HUES64 (cell line): ENCODE results near the gene RAD1.
"Not testable (repeated sequence)": the region's sequence is repeated elsewhere in the genome, so short reads cannot be mapped to it uniquely, and the experiment has no call there.

Source experiments
- H3K27ac ChIP-seq: 2 replicates; pipeline ENCODE4 v1.7.0; 2013; ENCODE audit warnings: low read depth, low read length, inconsistent platforms
- H3K27me3 ChIP-seq: 2 replicates; pipeline ENCODE4 v1.6.1; 2013; ENCODE audit warnings: mild to moderate bottlenecking, low read length; ENCODE audit not compliant: insufficient read depth
- H3K36me3 ChIP-seq: 2 replicates; pipeline ENCODE4 v1.6.1; 2013; ENCODE audit warnings: mild to moderate bottlenecking, low read length; ENCODE audit not compliant: insufficient read depth
- H3K4me1 ChIP-seq: 2 replicates; pipeline ENCODE4 v1.6.1; 2013; ENCODE audit warnings: mild to moderate bottlenecking, low read length, moderate library complexity; ENCODE audit not compliant: insufficient read depth
- H3K4me3 ChIP-seq: 2 replicates; pipeline ENCODE4 v1.5.1; 2013; ENCODE audit warnings: mild to moderate bottlenecking, low read length, moderate library complexity
- H3K9ac ChIP-seq: 2 replicates; pipeline ENCODE4 v1.6.1; 2013; ENCODE audit warnings: mild to moderate bottlenecking, low read depth, low read length
- H3K9me3 ChIP-seq: 2 replicates; pipeline ENCODE4 v1.6.1; 2013; ENCODE audit warnings: low read depth, low read length; ENCODE audit not compliant: insufficient read depth
- WGBS: fragments of 150-250, 120-280 bp; methylation state at CpG from one replicate; pipeline ENCODE4 v1.1.7; 2013; ENCODE audit warnings: missing lambda C conversion rate; 5-methylcytosine and 5-hydroxymethylcytosine counted together

RAD1 gene

GRCh38 chr5:34929720-34930461, 14.6 kb upstream of the RAD1 start:
- under 1% methylated on average over 70 of the region's 70 CpGs for WGBS
- peak overlapping the region; percentile 86 for H3K4me3 ChIP-seq
- H3K27ac ChIP-seq: peak overlapping the region; percentile 80

GRCh38 chr5:34929134-34929719, 13.9 kb upstream of the RAD1 start, which contains the start of gene DNAJC21:
TSS of gene DNAJC21 (plus strand) at chr5:34929559. CDS start at chr5:34929820, 261 bp downstream.
- H3K27ac ChIP-seq: peak within 1 kb of the TSS; percentile 80
- under 1% methylated on average over 63 of the region's 63 CpGs for WGBS

More at GRCh38 chr5:34929720-34930461, 14.6 kb upstream of the RAD1 start:
- Histone ChIP-seq H3K27me3 (no peaks in the 10 kb centered on the region), H3K9me3 (no peaks in the 10 kb centered on the region), H3K9ac (peak overlapping the region; percentile 84), H3K4me1 (peaks cover 13% of the 10 kb centered on the region), H3K36me3 (peaks cover 44% of the 10 kb centered on the region)

DNA sequence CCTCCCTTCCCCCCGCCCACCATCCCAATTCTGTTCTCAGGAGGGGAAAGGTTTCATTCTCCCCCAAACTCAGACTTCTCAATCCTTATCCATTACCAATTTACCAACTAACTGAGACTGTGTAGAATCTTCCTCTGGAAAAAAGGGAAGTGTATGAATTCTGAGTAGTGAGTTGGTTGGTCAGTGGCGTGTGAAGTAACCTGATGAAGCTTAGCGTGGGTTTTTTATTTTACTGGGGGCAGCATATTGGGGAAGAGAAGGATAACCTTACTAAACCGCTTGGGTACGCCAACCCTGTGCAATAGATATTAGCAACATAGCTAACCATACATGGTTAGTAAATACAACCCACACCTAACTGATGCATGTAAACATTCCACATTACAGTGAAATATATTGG, 13.0 kb upstream of the RAD1 start:
- no peaks in the 10 kb centered on the region for H3K9me3 ChIP-seq
- no peaks in the 10 kb centered on the region for H3K27me3 ChIP-seq
- H3K4me1 ChIP-seq: peaks cover 13% of the 10 kb centered on the region
- WGBS: 84% methylated on average over 4 of the region's 5 CpGs
- H3K27ac ChIP-seq: no peak overlapping the region
- no peak overlapping the region for H3K9ac ChIP-seq
- peaks cover 48% of the 10 kb centered on the region for H3K36me3 ChIP-seq
- no peak overlapping the region for H3K4me3 ChIP-seq

More at GRCh38 chr5:34929134-34929719, 13.9 kb upstream of the RAD1 start, which contains the start of gene DNAJC21:
- H3K9me3 ChIP-seq: no peaks in the 10 kb centered on the region
- peak within 1 kb of the TSS; percentile 84 for H3K9ac ChIP-seq
- peaks cover 13% of the 10 kb centered on the region for H3K4me1 ChIP-seq
- H3K27me3 ChIP-seq: no peaks in the 10 kb centered on the region
- H3K36me3 ChIP-seq: peaks cover 46% of the 10 kb centered on the region
- H3K4me3 ChIP-seq: peak within 1 kb of the TSS; percentile 86

GRCh38 chr5:34927785-34928184, 12.5 kb upstream of the RAD1 start:
- Histone ChIP-seq H3K27me3 (no peaks in the 10 kb centered on the region), H3K36me3 (peaks cover 49% of the 10 kb centered on the region), H3K9ac (no peak overlapping the region), H3K9me3 (no peaks in the 10 kb centered on the region), H3K27ac (no peak overlapping the region), H3K4me1 (peaks cover 13% of the 10 kb centered on the region), H3K4me3 (no peak overlapping the region)
- WGBS: 80% methylated on average over 5 of the region's 5 CpGs

DNA sequence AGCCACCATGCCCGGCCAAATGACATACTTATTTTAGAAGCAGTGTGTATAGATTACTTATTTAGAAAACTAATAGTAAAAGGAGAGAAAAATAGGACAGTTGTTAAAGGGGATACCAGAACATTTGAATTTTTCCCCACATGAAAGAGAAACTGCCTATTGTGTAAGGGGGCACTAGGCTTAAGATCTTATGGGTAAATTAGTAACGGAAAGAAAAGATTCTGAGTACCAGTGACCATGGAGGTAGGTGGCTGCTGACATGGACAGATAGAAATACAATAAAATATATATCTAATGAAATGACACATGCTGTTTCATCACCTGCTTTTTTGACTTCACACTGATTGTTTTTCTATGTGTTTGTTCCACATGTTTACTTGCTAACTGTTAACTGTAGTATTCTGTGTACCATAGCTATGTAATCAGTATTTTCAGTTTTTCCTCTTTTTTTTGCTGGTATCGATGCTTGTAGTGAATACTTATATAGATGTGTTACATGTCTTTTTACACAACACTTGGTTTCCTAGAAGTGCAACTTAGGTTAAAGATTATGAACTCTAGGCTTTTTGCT, 11.1 kb upstream of the RAD1 start:
- Histone ChIP-seq H3K27ac (no peak overlapping the region), H3K4me1 (peaks cover 9% of the 10 kb centered on the region), H3K9me3 (no peaks in the 10 kb centered on the region), H3K9ac (no peak overlapping the region), H3K36me3 (peaks cover 61% of the 10 kb centered on the region), H3K27me3 (no peaks in the 10 kb centered on the region), H3K4me3 (no peak overlapping the region)
- WGBS: 92% methylated on average over 2 of the region's 3 CpGs

GRCh38 chr5:34924462-34924765, 9.1 kb upstream of the RAD1 start:
- H3K9me3 ChIP-seq: no peaks in the 10 kb centered on the region
- no peak overlapping the region for H3K9ac ChIP-seq
- no peak overlapping the region for H3K27ac ChIP-seq
- H3K4me3 ChIP-seq: no peak overlapping the region
- peaks cover 81% of the 10 kb centered on the region for H3K36me3 ChIP-seq
- no peaks in the 10 kb centered on the region for H3K27me3 ChIP-seq
- peaks cover 3% of the 10 kb centered on the region for H3K4me1 ChIP-seq

- no peak overlapping the region for H3K4me3 ChIP-seq
- no peak overlapping the region for H3K9ac ChIP-seq
- no peaks in the 10 kb centered on the region for H3K27me3 ChIP-seq
- H3K36me3 ChIP-seq: peaks cover 86% of the 10 kb centered on the region
- WGBS: 78% methylated on average over 2 of the region's 3 CpGs
- H3K27ac ChIP-seq: no peak overlapping the region
- peaks cover 2% of the 10 kb centered on the region for H3K4me1 ChIP-seq
- no peaks in the 10 kb centered on the region for H3K9me3 ChIP-seq
Measured at GRCh38 chr5:34923694-34924461, 8.6 kb upstream of the RAD1 start.

DNA sequence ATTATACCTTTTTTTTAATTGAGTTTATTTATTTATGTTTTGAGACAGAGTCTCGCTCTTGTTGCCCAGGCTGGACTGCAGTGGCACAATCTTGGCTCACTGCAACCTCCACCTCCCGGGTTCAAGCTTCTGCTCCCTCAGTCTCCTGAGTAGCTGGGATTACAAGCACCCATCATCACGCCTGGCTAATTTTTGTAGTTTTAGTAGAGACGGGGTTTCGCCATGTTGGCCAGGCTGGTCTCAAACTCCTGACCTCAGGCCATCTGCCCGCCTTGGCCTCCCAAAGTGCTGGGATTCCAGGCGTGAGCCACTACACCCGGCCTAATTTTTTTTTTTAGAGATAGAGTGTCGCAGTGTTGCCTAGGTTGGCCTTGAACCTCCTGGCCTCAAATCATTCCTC, 8.0 kb upstream of the RAD1 start:
- not testable (repeated sequence) for H3K27ac ChIP-seq
- H3K36me3 ChIP-seq: peaks cover 93% of the 10 kb centered on the region

DNA sequence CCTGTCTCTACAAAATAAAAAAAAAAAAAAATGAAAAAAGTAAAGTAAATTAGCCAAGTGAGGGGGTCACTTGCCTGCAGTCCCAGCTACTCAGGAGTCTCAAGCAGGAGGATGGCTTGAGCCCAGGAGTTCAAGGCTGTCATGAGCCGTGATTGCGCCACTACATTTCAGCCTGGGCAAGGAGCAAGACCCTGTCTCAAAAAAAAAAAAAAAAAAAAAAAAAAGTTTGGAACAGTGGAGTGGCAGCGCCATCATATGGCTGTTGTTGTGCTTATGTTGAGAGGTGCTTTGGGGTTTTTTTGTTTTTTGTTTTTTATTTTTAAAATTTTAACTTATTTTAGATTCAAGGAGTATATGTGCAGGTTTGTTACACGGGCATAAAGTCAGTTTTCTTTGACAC, 3.8 kb upstream of the RAD1 start:
- H3K36me3 ChIP-seq: peaks cover 63% of the 10 kb centered on the region
- H3K27ac ChIP-seq: no peak overlapping the region
- H3K4me1 ChIP-seq: peaks cover 6% of the 10 kb centered on the region

More for the DNA sequence above, 8.0 kb upstream of the RAD1 start:
- not testable (repeated sequence) for H3K4me1 ChIP-seq, H3K27me3 ChIP-seq, H3K9me3 ChIP-seq, H3K4me3 ChIP-seq, H3K9ac ChIP-seq
- 97% methylated on average over 9 of the region's 9 CpGs for WGBS

GRCh38 chr5:34918025-34918424, 2.7 kb upstream of the RAD1 start:
- 99% methylated on average over 3 of the region's 4 CpGs for WGBS
- Histone ChIP-seq H3K9me3 (no peaks in the 10 kb centered on the region), H3K27ac (no peak overlapping the region), H3K36me3 (peaks cover 62% of the 10 kb centered on the region), H3K4me1 (peaks cover 14% of the 10 kb centered on the region), H3K27me3 (no peaks in the 10 kb centered on the region), H3K9ac (no peak overlapping the region), H3K4me3 (0 out of 2 replicates have a peak overlapping the region, but pooled peaks have one; percentile 18)

More for the DNA sequence above, 3.8 kb upstream of the RAD1 start:
- no peak overlapping the region for H3K9ac ChIP-seq
- no peaks in the 10 kb centered on the region for H3K9me3 ChIP-seq
- WGBS: 98% methylated on average over 3 of the region's 4 CpGs
- H3K4me3 ChIP-seq: no peak overlapping the region
- H3K27me3 ChIP-seq: no peaks in the 10 kb centered on the region

DNA sequence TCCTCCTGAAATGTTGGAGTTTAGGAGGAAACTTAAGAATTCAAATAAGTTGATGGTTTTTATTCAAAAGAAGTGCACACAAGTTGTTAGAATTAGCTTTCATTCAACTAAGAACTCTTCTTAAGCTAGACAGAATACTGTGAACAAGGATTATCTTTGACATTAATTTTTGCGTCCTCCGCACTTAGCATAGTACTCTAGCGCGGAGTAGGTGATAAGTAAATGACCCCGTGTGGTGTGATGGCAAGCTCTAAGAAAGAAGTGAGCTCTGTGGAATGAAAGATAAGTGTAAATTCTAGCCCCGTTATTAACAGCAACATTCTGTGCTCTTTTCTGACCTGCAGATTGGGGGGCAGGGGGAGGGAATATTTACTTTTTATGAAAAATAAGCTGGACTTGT, 1.2 kb upstream of the RAD1 start:
- Histone ChIP-seq H3K36me3 (peaks cover 60% of the 10 kb centered on the region), H3K9ac (peak overlapping the region; percentile 99), H3K4me1 (peaks cover 14% of the 10 kb centered on the region), H3K27ac (no peak overlapping the region), H3K9me3 (no peaks in the 10 kb centered on the region), H3K27me3 (no peaks in the 10 kb centered on the region), H3K4me3 (peak overlapping the region; percentile 96)
- WGBS: 9% methylated on average over 6 of the region's 6 CpGs
